Spleen (tissue), 7 donors: ENCODE data around the gene TDRKH.

Source experiments
- POLR2A ChIP-seq, 3 donors: fragments of 450-650 bp; IDR thresholded peaks; one replicate each; pipeline ENCODE4 v1.5.1; 2017; ENCODE audit warnings: antibody characterized with exemption in 3 of 3, mild to moderate bottlenecking in 1 of 3
- TF ChIP-seq, protein P1 (sequence below), 11 experiments: fragments of 200-600 bp in 7 of 11; fragments of 450-650 bp in 4 of 11; sonication (generic) in 4 of 11; IDR thresholded peaks in 8 of 11; conservative IDR thresholded peaks in 3 of 11; 1 replicate in 7 of 11; 2 replicates in 4 of 11; pipeline versions ENCODE4 v1.4.0 to v1.8.0; 2016 to 2021; ENCODE audit warnings: antibody characterized with exemption in 11 of 11, inconsistent platforms in 4 of 11, mild to moderate bottlenecking in 1 of 11
- donor health status: DM: no; HTN: no; CAD: no; lungs with moderate emphysema.
- donor health status: DM: no; HTN: no; CAD: no.
- donor health status: DM: no; HTN: no; CAD: no.

DNA sequence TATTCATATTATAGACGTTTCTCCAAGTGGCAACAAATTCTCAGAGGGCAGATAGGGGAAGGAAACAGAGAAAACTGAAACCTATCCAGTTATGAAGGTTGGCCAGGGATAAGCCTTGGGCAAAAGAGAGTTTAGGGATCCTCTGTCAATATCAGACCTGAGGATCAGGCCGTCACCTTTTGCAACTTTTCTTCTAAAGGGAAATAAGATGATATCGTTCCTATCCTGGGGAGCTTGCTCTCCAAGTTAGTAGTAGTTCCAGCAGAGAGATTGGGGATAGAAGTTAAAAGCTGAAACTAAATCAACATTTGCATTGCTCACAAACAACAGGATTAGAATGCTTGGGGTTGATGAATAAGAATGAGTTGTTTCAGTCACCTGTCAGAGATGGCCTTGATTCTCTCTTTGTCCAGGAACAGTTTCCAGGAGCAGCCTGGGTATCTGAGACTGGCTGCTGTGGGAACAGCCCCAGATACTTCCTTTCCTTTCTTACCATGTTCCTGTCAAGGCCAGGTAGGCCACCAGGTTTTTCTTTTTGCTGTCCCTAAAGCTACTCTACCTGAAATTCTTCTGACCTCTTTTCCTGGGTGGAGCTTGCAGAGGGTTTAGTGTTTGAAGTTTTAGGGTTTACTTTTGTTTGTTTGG lies 66.5 kb downstream of the TDRKH start:
- TF ChIP-seq, protein P1, sequence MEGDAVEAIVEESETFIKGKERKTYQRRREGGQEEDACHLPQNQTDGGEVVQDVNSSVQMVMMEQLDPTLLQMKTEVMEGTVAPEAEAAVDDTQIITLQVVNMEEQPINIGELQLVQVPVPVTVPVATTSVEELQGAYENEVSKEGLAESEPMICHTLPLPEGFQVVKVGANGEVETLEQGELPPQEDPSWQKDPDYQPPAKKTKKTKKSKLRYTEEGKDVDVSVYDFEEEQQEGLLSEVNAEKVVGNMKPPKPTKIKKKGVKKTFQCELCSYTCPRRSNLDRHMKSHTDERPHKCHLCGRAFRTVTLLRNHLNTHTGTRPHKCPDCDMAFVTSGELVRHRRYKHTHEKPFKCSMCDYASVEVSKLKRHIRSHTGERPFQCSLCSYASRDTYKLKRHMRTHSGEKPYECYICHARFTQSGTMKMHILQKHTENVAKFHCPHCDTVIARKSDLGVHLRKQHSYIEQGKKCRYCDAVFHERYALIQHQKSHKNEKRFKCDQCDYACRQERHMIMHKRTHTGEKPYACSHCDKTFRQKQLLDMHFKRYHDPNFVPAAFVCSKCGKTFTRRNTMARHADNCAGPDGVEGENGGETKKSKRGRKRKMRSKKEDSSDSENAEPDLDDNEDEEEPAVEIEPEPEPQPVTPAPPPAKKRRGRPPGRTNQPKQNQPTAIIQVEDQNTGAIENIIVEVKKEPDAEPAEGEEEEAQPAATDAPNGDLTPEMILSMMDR (IDR thresholded peaks at IDR 0.05 in 8 of 11, conservative IDR thresholded peaks at IDR 0.05 in 3 of 11) = no peak
- TF ChIP-seq POLR2A (IDR thresholded peaks at IDR 0.05) = no peak
